NB4 (cell line): ENCODE results near the gene SGCE.

Experiments used
- DNase-seq: peaks from one replicate; pipeline ENCODE4 v3.0.0; 2010; ENCODE audit warnings: low read depth
- H3K4me3 ChIP-seq: one replicate; pipeline ENCODE4 v1.5.1; 2011; ENCODE audit warnings: mild to moderate bottlenecking, low read depth, low read length, moderate library complexity
- CTCF ChIP-seq: IDR thresholded peaks from one replicate; pipeline ENCODE4 v1.5.1; 2012; ENCODE audit warnings: low read depth, low read length
- MYC ChIP-seq: IDR thresholded peaks from 2 replicates; pipeline ENCODE4 v1.6.1; 2011; ENCODE audit warnings: low read depth, low read length
- POLR2A ChIP-seq: IDR thresholded peaks from 2 replicates; pipeline ENCODE4 v1.6.1; 2011; ENCODE audit warnings: mild to moderate bottlenecking; ENCODE audit not compliant: insufficient read length; ENCODE audit errors: extremely low read depth
- TF ChIP-seq, protein P1 (sequence below): IDR thresholded peaks from 2 replicates; pipeline ENCODE4 v1.6.1; 2011; ENCODE audit warnings: low read depth, low read length

SGCE gene

DNA sequence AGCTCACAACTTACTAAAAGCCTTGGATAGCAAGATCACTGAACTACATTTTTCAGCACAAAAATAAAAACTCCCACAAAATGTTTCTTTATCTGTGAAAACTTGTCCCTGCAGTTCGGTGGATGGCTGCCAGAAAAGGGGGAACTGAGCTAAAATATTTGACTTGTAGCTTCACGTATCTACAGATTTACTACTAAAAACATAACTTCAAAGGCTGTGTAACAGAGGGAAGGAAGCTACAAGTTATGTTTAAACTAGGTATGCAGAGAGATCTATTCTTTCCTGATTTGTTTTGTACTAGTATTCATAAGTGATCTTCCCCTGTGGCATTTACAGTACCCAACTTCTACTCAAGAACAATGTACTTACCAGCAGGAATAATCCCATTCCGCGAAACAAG lies 25.1 kb downstream of the SGCE start:
- no peak for DNase-seq
- TF ChIP-seq MYC (no peak), POLR2A (no peak), CTCF (no peak)
- TF ChIP-seq, protein P1, sequence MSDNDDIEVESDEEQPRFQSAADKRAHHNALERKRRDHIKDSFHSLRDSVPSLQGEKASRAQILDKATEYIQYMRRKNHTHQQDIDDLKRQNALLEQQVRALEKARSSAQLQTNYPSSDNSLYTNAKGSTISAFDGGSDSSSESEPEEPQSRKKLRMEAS, result no peak
- no peak overlapping the region for H3K4me3 ChIP-seq

GRCh38 chr7:94623820-94624219 lies 32.1 kb downstream of the SGCE start:
- no peak overlapping the region for H3K4me3 ChIP-seq
- no peak for TF ChIP-seq CTCF
- no peak for DNase-seq

DNA sequence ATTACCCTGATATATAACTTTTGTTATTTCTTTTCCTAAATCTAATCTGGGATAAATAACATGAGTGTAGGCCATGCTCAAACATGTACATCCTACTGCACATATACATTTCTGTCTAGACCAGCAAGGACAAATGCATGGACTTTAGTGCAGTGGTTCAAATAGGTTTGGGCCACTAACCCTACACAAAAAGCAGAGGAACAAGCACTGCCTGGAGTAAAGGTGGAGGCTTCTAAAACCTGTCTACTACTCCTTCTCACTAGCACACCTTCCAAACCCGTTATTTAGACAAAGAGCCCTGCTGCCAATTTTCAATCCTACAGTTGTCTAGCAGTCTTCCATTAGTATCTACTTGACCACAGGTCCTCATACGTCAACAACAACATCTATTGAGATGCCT lies 34.8 kb downstream of the SGCE start:
- no peak overlapping the region for H3K4me3 ChIP-seq
- DNase-seq, result no peak
- TF ChIP-seq POLR2A (no peak), MYC (no peak), CTCF (no peak)
- TF ChIP-seq, protein P1, result no peak

DNA sequence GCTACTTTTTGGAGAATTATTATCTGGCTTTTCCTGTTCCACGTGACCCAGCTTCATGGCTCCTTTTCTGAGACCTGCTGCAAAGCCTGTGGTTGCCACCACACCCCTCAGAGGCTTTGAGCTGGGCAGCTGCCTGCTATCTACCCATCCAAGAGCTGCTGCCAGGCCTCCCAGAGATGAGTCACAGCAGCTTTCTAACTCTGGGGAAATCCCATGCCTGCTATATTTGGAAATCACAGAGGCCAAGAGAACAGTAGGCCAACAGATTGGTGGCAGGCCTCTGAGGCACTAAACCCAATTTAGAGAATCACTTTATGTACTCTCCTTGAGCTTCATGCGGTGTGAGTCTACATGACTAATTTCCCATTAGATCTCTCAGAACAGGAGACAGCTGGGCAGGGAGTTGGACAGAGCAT lies 35.2 kb downstream of the SGCE start:
- no peak for TF ChIP-seq MYC
- TF ChIP-seq POLR2A, result no peak
- TF ChIP-seq, protein P1, result peak; percentile 28; the same call in 1 of the 2 replicates
- TF ChIP-seq CTCF, result no peak
- DNase-seq, result peak; percentile 86
- no peak overlapping the region for H3K4me3 ChIP-seq

DNA sequence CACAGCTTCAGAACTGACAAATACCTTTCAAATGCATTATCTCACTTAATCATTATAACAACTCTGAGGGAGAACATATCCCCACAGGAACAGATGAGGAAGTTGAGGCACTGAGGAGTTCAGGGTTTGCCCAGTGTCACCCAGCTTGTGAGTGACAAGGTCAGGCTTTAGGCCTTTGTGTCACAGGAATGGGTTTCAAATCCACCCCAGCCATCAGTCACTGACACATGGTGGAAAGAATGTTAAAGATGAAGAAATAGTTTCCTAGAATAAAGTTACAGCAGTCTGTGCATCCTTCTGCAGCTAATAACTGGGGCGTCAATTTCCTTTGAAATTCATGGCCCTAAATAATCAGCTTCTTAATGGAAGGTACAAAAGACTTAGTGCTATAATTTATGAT lies 37.8 kb downstream of the SGCE start:
- no peak for TF ChIP-seq CTCF
- no peak for TF ChIP-seq MYC
- TF ChIP-seq, protein P1, result no peak
- TF ChIP-seq POLR2A, result no peak
- DNase-seq, result no peak
- no peak overlapping the region for H3K4me3 ChIP-seq

- no peak for TF ChIP-seq POLR2A
- TF ChIP-seq, protein P1, result no peak
- TF ChIP-seq CTCF, result no peak
- no peak for TF ChIP-seq MYC
- no peak for DNase-seq
- H3K4me3 ChIP-seq, result no peak overlapping the region
Measured at GRCh38 chr7:94616855-94617254, 39.1 kb downstream of the SGCE start.
